HepG2 (cell line): ENCODE results near the gene TMEM198. TPM values are rescaled to one million over a fixed set of nuclear protein-coding genes. Genes with fewer than 3 reads are reported as not detected.

Source experiments
- JUNB ChIP-seq: sonication (generic); formaldehyde crosslinking; IDR thresholded peaks from 2 replicates; pipeline ENCODE4 v1.8.0; 2022; ENCODE audit warnings: missing genetic modification reagents, mild to moderate bottlenecking, borderline replicate concordance
- PAX8 ChIP-seq: sonication (generic); formaldehyde crosslinking; IDR thresholded peaks from 2 replicates; pipeline ENCODE4 v1.8.0; 2022; ENCODE audit warnings: mild to moderate bottlenecking, missing genetic modification reagents, borderline replicate concordance
- SOX13 ChIP-seq, 3 experiments: fragments of 450-650 bp in 1 of 3; sonication (generic) in 1 of 3; formaldehyde crosslinking in 1 of 3; IDR thresholded peaks in 2 of 3; conservative IDR thresholded peaks in 1 of 3; 2 replicates each; pipeline versions ENCODE4 v1.5.0 to v1.6.1; 2016 to 2020; ENCODE audit warnings: antibody characterized with exemption in 1 of 3, mild to moderate bottlenecking in 1 of 3, missing compliant biosample characterization in 1 of 3, missing genetic modification reagents in 1 of 3, moderate library complexity in 1 of 3
- SP140L ChIP-seq: sonication (generic); formaldehyde crosslinking; IDR thresholded peaks from 2 replicates; pipeline ENCODE4 v1.4.0; 2020; ENCODE audit warnings: missing genetic modification reagents, borderline replicate concordance
- SSRP1 ChIP-seq: IDR thresholded peaks from 2 replicates; pipeline ENCODE4 v1.6.1; 2016; ENCODE audit warnings: control low read depth
- TCF7L2 ChIP-seq: IDR thresholded peaks from 2 replicates; pipeline ENCODE4 v1.6.1; 2011; ENCODE audit warnings: mild to moderate bottlenecking, low read depth, low read length, moderate library complexity
- ZNF10 ChIP-seq: sonication (generic); formaldehyde crosslinking; IDR thresholded peaks from 2 replicates; pipeline ENCODE4 v1.4.0; 2020; ENCODE audit warnings: mild to moderate bottlenecking, low read depth, missing genetic modification reagents, borderline replicate concordance
- ZNF282 ChIP-seq: fragments of 450-650 bp; IDR thresholded peaks from 2 replicates; pipeline ENCODE4 v1.6.1; 2018; ENCODE audit not compliant: partially characterized antibody
- ZNF775 ChIP-seq: sonication (generic); formaldehyde crosslinking; IDR thresholded peaks from 2 replicates; pipeline ENCODE4 v1.4.0; 2020; ENCODE audit warnings: missing genetic modification reagents, mild to moderate bottlenecking, moderate library complexity, borderline replicate concordance
- ZNF776 ChIP-seq: sonication (generic); formaldehyde crosslinking; IDR thresholded peaks from 2 replicates; pipeline ENCODE4 v1.4.0; 2020; ENCODE audit warnings: mild to moderate bottlenecking, missing genetic modification reagents
- ZSCAN29 ChIP-seq: sonication (generic); formaldehyde crosslinking; conservative IDR thresholded peaks from 2 replicates; pipeline ENCODE4 v1.4.0; 2020; ENCODE audit warnings: mild to moderate bottlenecking, missing genetic modification reagents
- polyA plus RNA-seq, 8 experiments: library from polyadenylated mRNA; depleted of rRNA in 3 of 8; stranded (reverse) in 7 of 8; unstranded in 1 of 8; fragments of >200 nt; fragmentation: Illumina TruSeq in 4 of 8; extraction: Trizol in 4 of 8; gene quantifications; 2 replicates each; pipeline versions ENCODE4 v1.2.1 to v1.2.3, GENCODE V29; 2011 to 2016; ENCODE audit warnings: low read depth in 4 of 8, missing spikeins in 1 of 8, mixed read lengths in 1 of 8; ENCODE audit not compliant: insufficient read depth in 1 of 8
- total RNA-seq, 5 experiments: library from RNA; depleted of rRNA; stranded (reverse); fragments of >200 nt; fragmentation: Illumina TruSeq; extraction: Trizol; gene quantifications; 2 replicates each; pipeline ENCODE4 v1.2.3, GENCODE V29; 2016; ENCODE audit warnings: low read depth in 1 of 5
- TF ChIP-seq, protein P1 (sequence below): sonication (generic); formaldehyde crosslinking; IDR thresholded peaks from 2 replicates; pipeline ENCODE4 v1.5.0; 2020; ENCODE audit warnings: missing genetic modification reagents, mild to moderate bottlenecking, borderline replicate concordance
- TF ChIP-seq, protein P2 (sequence below): sonication (generic); formaldehyde crosslinking; IDR thresholded peaks from 2 replicates; pipeline ENCODE4 v1.8.1; 2023; ENCODE audit warnings: mild to moderate bottlenecking, missing genetic modification reagents
- TF ChIP-seq, protein P3 (sequence below), 2 experiments: IDR thresholded peaks; 2 replicates each; pipeline ENCODE4 v1.6.1; 2011 to 2012; ENCODE audit warnings: low read length in 2 of 2, borderline replicate concordance in 1 of 2, low read depth in 1 of 2, mild to moderate bottlenecking in 1 of 2, moderate library complexity in 1 of 2
- TF ChIP-seq, protein P4 (sequence below): sonication (generic); formaldehyde crosslinking; IDR thresholded peaks from 2 replicates; pipeline ENCODE4 v1.9.0; 2021; ENCODE audit warnings: mild to moderate bottlenecking, missing genetic modification reagents

Gene TMEM198
- total and polyA plus RNA-seq, 2 of the 13 experiments (the other 11 are each of a cell fraction or from before 2014, with no cell fraction given) = 17.3 to 23.5 TPM

DNA sequence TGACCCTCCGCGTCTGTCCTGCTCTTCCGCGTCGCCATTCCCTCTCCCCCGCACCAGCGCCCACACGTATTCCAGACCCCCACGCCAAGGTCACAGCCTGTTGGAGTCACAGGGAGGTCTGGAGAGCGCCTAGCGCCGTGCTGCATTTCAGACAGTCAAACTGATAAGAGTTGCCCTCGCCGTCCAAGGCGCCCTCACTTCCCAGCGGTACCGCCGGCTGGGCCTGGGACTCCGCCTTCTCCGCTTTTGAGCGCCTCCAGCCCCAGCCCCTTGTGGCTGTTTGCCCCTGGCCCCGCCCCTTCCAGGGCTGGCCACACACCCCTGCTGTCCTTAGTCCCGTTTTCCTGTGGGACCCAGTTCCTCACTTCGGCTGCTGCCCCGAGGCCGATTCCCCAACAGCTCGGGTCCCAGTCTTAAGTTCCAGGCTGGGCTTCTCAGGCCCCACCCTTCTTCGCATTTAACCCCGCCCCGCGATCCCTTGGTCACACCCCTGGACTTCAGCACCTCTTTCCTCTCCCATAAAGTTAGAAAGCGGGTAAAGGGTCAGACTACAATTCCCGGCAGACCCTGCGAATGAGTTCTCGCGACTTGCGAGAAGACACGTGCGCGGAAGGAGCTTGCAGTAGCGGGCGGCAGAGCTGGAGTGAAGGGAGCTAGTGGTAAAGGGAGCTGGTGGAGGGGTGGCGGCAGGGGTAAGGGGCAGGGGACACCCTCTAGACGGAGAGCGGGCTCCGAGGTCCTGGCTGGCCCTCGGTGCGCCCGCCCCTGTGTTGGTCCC, 45.4 kb upstream of the TMEM198 start, which contains the start of gene GMPPA (continued):
- TF ChIP-seq JUNB (CRISPR knock-in tag) = no peak
- TF ChIP-seq, protein P1, sequence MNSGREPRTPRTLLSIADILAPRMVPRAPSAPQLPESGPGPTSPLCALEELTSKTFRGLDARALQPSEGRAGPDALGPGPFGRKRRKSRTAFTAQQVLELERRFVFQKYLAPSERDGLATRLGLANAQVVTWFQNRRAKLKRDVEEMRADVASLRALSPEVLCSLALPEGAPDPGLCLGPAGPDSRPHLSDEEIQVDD (CRISPR knock-in tag) = 0 out of 2 replicates have a peak, but pooled peaks have one; percentile 12
- TF ChIP-seq TCF7L2 = no peak
- TF ChIP-seq SSRP1 (CRISPR knock-in tag) = no peak
- TF ChIP-seq, protein P2, sequence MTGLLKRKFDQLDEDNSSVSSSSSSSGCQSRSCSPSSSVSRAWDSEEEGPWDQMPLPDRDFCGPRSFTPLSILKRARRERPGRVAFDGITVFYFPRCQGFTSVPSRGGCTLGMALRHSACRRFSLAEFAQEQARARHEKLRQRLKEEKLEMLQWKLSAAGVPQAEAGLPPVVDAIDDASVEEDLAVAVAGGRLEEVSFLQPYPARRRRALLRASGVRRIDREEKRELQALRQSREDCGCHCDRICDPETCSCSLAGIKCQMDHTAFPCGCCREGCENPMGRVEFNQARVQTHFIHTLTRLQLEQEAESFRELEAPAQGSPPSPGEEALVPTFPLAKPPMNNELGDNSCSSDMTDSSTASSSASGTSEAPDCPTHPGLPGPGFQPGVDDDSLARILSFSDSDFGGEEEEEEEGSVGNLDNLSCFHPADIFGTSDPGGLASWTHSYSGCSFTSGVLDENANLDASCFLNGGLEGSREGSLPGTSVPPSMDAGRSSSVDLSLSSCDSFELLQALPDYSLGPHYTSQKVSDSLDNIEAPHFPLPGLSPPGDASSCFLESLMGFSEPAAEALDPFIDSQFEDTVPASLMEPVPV = 0 out of 2 replicates have a peak, but pooled peaks have one; percentile 10
- no peak for TF ChIP-seq ZNF776 (CRISPR knock-in tag)
- TF ChIP-seq ZNF282 = no peak
- 0 out of 2 replicates have a peak, but pooled peaks have one; percentile 14 for TF ChIP-seq SP140L (CRISPR knock-in tag)
- TF ChIP-seq PAX8 (CRISPR knock-in tag) = no peak
- no peak for TF ChIP-seq ZNF775 (CRISPR knock-in tag)
- TF ChIP-seq, protein P3, sequence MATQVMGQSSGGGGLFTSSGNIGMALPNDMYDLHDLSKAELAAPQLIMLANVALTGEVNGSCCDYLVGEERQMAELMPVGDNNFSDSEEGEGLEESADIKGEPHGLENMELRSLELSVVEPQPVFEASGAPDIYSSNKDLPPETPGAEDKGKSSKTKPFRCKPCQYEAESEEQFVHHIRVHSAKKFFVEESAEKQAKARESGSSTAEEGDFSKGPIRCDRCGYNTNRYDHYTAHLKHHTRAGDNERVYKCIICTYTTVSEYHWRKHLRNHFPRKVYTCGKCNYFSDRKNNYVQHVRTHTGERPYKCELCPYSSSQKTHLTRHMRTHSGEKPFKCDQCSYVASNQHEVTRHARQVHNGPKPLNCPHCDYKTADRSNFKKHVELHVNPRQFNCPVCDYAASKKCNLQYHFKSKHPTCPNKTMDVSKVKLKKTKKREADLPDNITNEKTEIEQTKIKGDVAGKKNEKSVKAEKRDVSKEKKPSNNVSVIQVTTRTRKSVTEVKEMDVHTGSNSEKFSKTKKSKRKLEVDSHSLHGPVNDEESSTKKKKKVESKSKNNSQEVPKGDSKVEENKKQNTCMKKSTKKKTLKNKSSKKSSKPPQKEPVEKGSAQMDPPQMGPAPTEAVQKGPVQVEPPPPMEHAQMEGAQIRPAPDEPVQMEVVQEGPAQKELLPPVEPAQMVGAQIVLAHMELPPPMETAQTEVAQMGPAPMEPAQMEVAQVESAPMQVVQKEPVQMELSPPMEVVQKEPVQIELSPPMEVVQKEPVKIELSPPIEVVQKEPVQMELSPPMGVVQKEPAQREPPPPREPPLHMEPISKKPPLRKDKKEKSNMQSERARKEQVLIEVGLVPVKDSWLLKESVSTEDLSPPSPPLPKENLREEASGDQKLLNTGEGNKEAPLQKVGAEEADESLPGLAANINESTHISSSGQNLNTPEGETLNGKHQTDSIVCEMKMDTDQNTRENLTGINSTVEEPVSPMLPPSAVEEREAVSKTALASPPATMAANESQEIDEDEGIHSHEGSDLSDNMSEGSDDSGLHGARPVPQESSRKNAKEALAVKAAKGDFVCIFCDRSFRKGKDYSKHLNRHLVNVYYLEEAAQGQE (IDR thresholded peaks at IDR 0.05; ENCODE audit: borderline replicate concordance in 1 of 2, low read depth in 1 of 2, low read length in 2 of 2) = no peak; a peak in 1 of 4 replicates
- TF ChIP-seq, protein P4, sequence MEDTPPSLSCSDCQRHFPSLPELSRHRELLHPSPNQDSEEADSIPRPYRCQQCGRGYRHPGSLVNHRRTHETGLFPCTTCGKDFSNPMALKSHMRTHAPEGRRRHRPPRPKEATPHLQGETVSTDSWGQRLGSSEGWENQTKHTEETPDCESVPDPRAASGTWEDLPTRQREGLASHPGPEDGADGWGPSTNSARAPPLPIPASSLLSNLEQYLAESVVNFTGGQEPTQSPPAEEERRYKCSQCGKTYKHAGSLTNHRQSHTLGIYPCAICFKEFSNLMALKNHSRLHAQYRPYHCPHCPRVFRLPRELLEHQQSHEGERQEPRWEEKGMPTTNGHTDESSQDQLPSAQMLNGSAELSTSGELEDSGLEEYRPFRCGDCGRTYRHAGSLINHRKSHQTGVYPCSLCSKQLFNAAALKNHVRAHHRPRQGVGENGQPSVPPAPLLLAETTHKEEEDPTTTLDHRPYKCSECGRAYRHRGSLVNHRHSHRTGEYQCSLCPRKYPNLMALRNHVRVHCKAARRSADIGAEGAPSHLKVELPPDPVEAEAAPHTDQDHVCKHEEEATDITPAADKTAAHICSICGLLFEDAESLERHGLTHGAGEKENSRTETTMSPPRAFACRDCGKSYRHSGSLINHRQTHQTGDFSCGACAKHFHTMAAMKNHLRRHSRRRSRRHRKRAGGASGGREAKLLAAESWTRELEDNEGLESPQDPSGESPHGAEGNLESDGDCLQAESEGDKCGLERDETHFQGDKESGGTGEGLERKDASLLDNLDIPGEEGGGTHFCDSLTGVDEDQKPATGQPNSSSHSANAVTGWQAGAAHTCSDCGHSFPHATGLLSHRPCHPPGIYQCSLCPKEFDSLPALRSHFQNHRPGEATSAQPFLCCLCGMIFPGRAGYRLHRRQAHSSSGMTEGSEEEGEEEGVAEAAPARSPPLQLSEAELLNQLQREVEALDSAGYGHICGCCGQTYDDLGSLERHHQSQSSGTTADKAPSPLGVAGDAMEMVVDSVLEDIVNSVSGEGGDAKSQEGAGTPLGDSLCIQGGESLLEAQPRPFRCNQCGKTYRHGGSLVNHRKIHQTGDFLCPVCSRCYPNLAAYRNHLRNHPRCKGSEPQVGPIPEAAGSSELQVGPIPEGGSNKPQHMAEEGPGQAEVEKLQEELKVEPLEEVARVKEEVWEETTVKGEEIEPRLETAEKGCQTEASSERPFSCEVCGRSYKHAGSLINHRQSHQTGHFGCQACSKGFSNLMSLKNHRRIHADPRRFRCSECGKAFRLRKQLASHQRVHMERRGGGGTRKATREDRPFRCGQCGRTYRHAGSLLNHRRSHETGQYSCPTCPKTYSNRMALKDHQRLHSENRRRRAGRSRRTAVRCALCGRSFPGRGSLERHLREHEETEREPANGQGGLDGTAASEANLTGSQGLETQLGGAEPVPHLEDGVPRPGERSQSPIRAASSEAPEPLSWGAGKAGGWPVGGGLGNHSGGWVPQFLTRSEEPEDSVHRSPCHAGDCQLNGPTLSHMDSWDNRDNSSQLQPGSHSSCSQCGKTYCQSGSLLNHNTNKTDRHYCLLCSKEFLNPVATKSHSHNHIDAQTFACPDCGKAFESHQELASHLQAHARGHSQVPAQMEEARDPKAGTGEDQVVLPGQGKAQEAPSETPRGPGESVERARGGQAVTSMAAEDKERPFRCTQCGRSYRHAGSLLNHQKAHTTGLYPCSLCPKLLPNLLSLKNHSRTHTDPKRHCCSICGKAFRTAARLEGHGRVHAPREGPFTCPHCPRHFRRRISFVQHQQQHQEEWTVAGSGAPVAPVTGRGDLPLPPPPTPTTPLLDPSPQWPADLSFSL (CRISPR knock-in tag) = no peak
- TF ChIP-seq ZSCAN29 (CRISPR knock-in tag) = peak; percentile 70; the same call in 1 of the 2 replicates
- TF ChIP-seq ZNF10 = no peak
- TF ChIP-seq SOX13 (IDR thresholded peaks at IDR 0.05) = no peak
- TF ChIP-seq SOX13 (CRISPR knock-in tag; conservative IDR thresholded peaks at IDR 0.05 in 1 of 2, IDR thresholded peaks at IDR 0.05 in 1 of 2) = no peak
